H9 (cell line): ENCODE data around the gene CRYBB1. TPM values are rescaled to one million over a fixed set of nuclear protein-coding genes. Genes with fewer than 3 reads are reported as not detected.

Experiments
- DNase-seq: peaks from one replicate; pipeline ENCODE4 v3.0.0-alpha.2; 2017
- H2AFZ ChIP-seq: one replicate; pipeline ENCODE4 v1.6.1; 2013; ENCODE audit warnings: mild to moderate bottlenecking, low read length, control low read depth, moderate library complexity
- H2AK5ac ChIP-seq: 2 replicates; pipeline ENCODE4 v1.6.1; 2013; ENCODE audit warnings: low read length, control low read depth, mixed read lengths; ENCODE audit not compliant: insufficient read length
- H2BK120ac ChIP-seq: one replicate; pipeline ENCODE4 v1.6.1; 2013; ENCODE audit warnings: low read depth, mild to moderate bottlenecking, low read length, control low read depth, inconsistent platforms; ENCODE audit not compliant: poor library complexity, severe bottlenecking
- H2BK12ac ChIP-seq: 2 replicates; pipeline ENCODE4 v1.6.1; 2013; ENCODE audit warnings: low read length, control low read depth, mixed read lengths, low read depth; ENCODE audit not compliant: insufficient read length
- H2BK15ac ChIP-seq: 2 replicates; pipeline ENCODE4 v1.6.1; 2013; ENCODE audit warnings: low read depth, low read length, control low read depth
- H2BK20ac ChIP-seq: one replicate; pipeline ENCODE4 v1.6.1; 2013; ENCODE audit warnings: low read depth, mild to moderate bottlenecking, low read length, control low read depth, inconsistent platforms; ENCODE audit not compliant: poor library complexity, severe bottlenecking
- H2BK5ac ChIP-seq: 2 replicates; pipeline ENCODE4 v1.6.1; 2013; ENCODE audit warnings: low read length, control low read depth, mixed read lengths; ENCODE audit not compliant: insufficient read length
- H3K14ac ChIP-seq: 2 replicates; pipeline ENCODE4 v1.6.1; 2013; ENCODE audit warnings: low read length, control low read depth; ENCODE audit not compliant: insufficient read depth
- H3K18ac ChIP-seq: 2 replicates; pipeline ENCODE4 v1.6.1; 2013; ENCODE audit warnings: low read depth, mild to moderate bottlenecking, mixed read lengths, low read length, control low read depth; ENCODE audit not compliant: insufficient read length
- H3K23ac ChIP-seq: 2 replicates; pipeline ENCODE4 v1.6.1; 2013; ENCODE audit warnings: low read length, control low read depth, mixed read lengths, low read depth; ENCODE audit not compliant: insufficient read length
- H3K23me2 ChIP-seq: 2 replicates; pipeline ENCODE4 v1.6.1; 2013; ENCODE audit warnings: low read depth, mild to moderate bottlenecking, mixed read lengths, low read length, control low read depth; ENCODE audit not compliant: insufficient read length, poor library complexity, severe bottlenecking
- H3K27ac ChIP-seq: 2 replicates; pipeline ENCODE4 v1.5.1; 2013; ENCODE audit warnings: low read length, control low read depth, mixed read lengths, low read depth; ENCODE audit not compliant: insufficient read length
- H3K27me3 ChIP-seq: 2 replicates; pipeline ENCODE4 v1.6.1; 2013; ENCODE audit warnings: low read length, control low read depth, inconsistent platforms; ENCODE audit not compliant: insufficient read depth
- H3K4ac ChIP-seq: 2 replicates; pipeline ENCODE4 v1.6.1; 2013; ENCODE audit warnings: low read depth, mild to moderate bottlenecking, control low read depth, inconsistent platforms, low read length, moderate library complexity
- H3K4me1 ChIP-seq: 2 replicates; pipeline ENCODE4 v1.6.1; 2013; ENCODE audit warnings: low read length, control low read depth, inconsistent platforms; ENCODE audit not compliant: insufficient read depth
- H3K4me2 ChIP-seq: 2 replicates; pipeline ENCODE4 v1.6.1; 2013; ENCODE audit warnings: low read length, control low read depth, mixed read lengths; ENCODE audit not compliant: insufficient read length, insufficient read depth
- H3K56ac ChIP-seq: 2 replicates; pipeline ENCODE4 v1.6.1; 2013; ENCODE audit warnings: low read depth, mild to moderate bottlenecking, mixed read lengths, low read length, control low read depth; ENCODE audit not compliant: insufficient read length
- H3K79me1 ChIP-seq: 2 replicates; pipeline ENCODE4 v1.6.1; 2013; ENCODE audit warnings: low read depth, mild to moderate bottlenecking, moderate library complexity, low read length, control low read depth, inconsistent platforms; ENCODE audit not compliant: insufficient read depth, poor library complexity, severe bottlenecking
- H3K79me2 ChIP-seq: 2 replicates; pipeline ENCODE4 v1.6.1; 2013; ENCODE audit warnings: low read length, control low read depth, inconsistent platforms; ENCODE audit not compliant: insufficient read depth
- H3K9ac ChIP-seq: 2 replicates; pipeline ENCODE4 v1.6.1; 2013; ENCODE audit warnings: low read length, control low read depth, mixed read lengths; ENCODE audit not compliant: insufficient read length; ENCODE audit errors: extremely low read depth
- H3K9me3 ChIP-seq: one replicate; pipeline ENCODE4 v1.6.1; 2013; ENCODE audit warnings: low read depth, low read length, inconsistent platforms; ENCODE audit not compliant: control insufficient read depth
- H3T11ph ChIP-seq: one replicate; pipeline ENCODE4 v1.6.1; 2013; ENCODE audit warnings: mild to moderate bottlenecking, low read length, control low read depth, inconsistent platforms
- H4K20me1 ChIP-seq: one replicate; pipeline ENCODE4 v1.6.1; 2013; ENCODE audit not compliant: control insufficient read depth, insufficient read length, insufficient read depth
- H4K5ac ChIP-seq: 2 replicates; pipeline ENCODE4 v1.6.1; 2013; ENCODE audit warnings: low read depth, mild to moderate bottlenecking, mixed read lengths, low read length, control low read depth; ENCODE audit not compliant: insufficient read length
- H4K8ac ChIP-seq: replicated peaks from 2 replicates; pipeline ENCODE4 v1.6.1; 2013; ENCODE audit warnings: low read length, control low read depth, mixed read lengths, low read depth; ENCODE audit not compliant: insufficient read length
- H4K91ac ChIP-seq: 2 replicates; pipeline ENCODE4 v1.6.1; 2013; ENCODE audit warnings: low read depth, mild to moderate bottlenecking, moderate library complexity, mixed read lengths, low read length, control low read depth; ENCODE audit not compliant: insufficient read length
- H3K27ac Mint-ChIP-seq, 3 experiments: 2 replicates in 2 of 3; 3 replicates in 1 of 3; pipeline ENCODE4 v1.8.0; 2020 to 2021; ENCODE audit warnings: mixed read lengths in 3 of 3, mild to moderate bottlenecking in 1 of 3, moderate library complexity in 1 of 3
- H3K27me3 Mint-ChIP-seq: 2 replicates; pipeline ENCODE4 v1.8.0; 2021; ENCODE audit warnings: low read depth, mild to moderate bottlenecking, moderate library complexity, mixed read lengths
- H3K36me3 Mint-ChIP-seq, 3 experiments: 2 replicates in 2 of 3; 3 replicates in 1 of 3; pipeline ENCODE4 v1.8.0; 2020 to 2021; ENCODE audit warnings: low read depth in 3 of 3, mixed read lengths in 3 of 3; ENCODE audit not compliant: insufficient read depth in 1 of 3
- H3K4me1 Mint-ChIP-seq, 2 experiments: 2 replicates each; pipeline ENCODE4 v1.8.0; 2020; ENCODE audit warnings: mixed read lengths in 2 of 2
- H3K4me3 Mint-ChIP-seq, 2 experiments: 2 replicates in 1 of 2; 3 replicates in 1 of 2; pipeline ENCODE4 v1.8.0; 2020 to 2021; ENCODE audit warnings: mild to moderate bottlenecking in 2 of 2, mixed read lengths in 2 of 2, moderate library complexity in 1 of 2
- H3K9me3 Mint-ChIP-seq, 2 experiments: 2 replicates in 1 of 2; 3 replicates in 1 of 2; pipeline ENCODE4 v1.8.0; 2020; ENCODE audit warnings: mild to moderate bottlenecking in 2 of 2, mixed read lengths in 2 of 2, moderate library complexity in 1 of 2
- CTCF ChIP-seq: fragments of 200-600 bp; sonication (generic); conservative IDR thresholded peaks from 3 replicates; pipeline ENCODE4 v1.8.0; 2021; ENCODE audit warnings: antibody characterized with exemption, mild to moderate bottlenecking
- WGBS: extraction: QIAGEN DNeasy Blood & Tissue Kit; methylation state at CpG from one replicate; pipeline ENCODE4 v1.1.7; 2013; ENCODE audit warnings: missing lambda C conversion rate, low lambda C conversion rate, mixed read lengths; ENCODE audit not compliant: insufficient read length; ENCODE audit errors: extremely low coverage; 5-methylcytosine and 5-hydroxymethylcytosine counted together
- total RNA-seq: library from RNA; stranded (reverse); gene quantifications from 2 replicates; pipeline ENCODE4 v1.2.1, GENCODE V29; 2021

CRYBB1 gene
- total RNA-seq, 1 experiment from 2014 or later = 5.4 TPM

GRCh38 chr22:26635117-26635516 is 17.3 kb upstream of the CRYBB1 start:
- Histone ChIP-seq H3K9ac (no peak overlapping the region), H3K9me3 (no peaks in the 10 kb centered on the region), H4K5ac (no peak overlapping the region), H4K91ac (no peak overlapping the region), H3K56ac (no peak overlapping the region), H3K27ac (no peak overlapping the region), H3K14ac (no peak overlapping the region), H4K8ac (no peak overlapping the region), H3K23me2 (no peaks in the 10 kb centered on the region), H2BK15ac (no peak overlapping the region), H2BK20ac (no peak overlapping the region), H3K79me2 (no peaks in the 10 kb centered on the region), H2BK5ac (no peak overlapping the region), H3K18ac (no peak overlapping the region), H4K20me1 (no peaks in the 10 kb centered on the region), H3K4me1 (no peaks in the 10 kb centered on the region; the same call in 1 of the 2 replicates), H2BK12ac (no peak overlapping the region), H3K23ac (no peak overlapping the region), H3T11ph (no peak overlapping the region), H2AFZ (no peak overlapping the region), H3K79me1 (no peaks in the 10 kb centered on the region), H3K4ac (no peak overlapping the region), H3K4me2 (no peak overlapping the region), H2BK120ac (no peak overlapping the region), H3K27me3 (no peaks in the 10 kb centered on the region), H2AK5ac (no peak overlapping the region)
- H3K27me3 Mint-ChIP-seq = no peaks in the 10 kb centered on the region; the same call in 1 of the 2 replicates
- no peak overlapping the region for H3K27ac Mint-ChIP-seq
- DNase-seq = no peak
- no peak for TF ChIP-seq CTCF
- WGBS = no CpG with 5 or more reads among the region's 2 CpGs
- no peaks in the 10 kb centered on the region for H3K36me3 Mint-ChIP-seq
- no peak overlapping the region for H3K4me3 Mint-ChIP-seq
- H3K9me3 Mint-ChIP-seq = no peaks in the 10 kb centered on the region
- peaks cover 15 to 17% of the 10 kb centered on the region in 2 experiments for H3K4me1 Mint-ChIP-seq
